ENCODE measurements around the gene TMEM150C.

DNA sequence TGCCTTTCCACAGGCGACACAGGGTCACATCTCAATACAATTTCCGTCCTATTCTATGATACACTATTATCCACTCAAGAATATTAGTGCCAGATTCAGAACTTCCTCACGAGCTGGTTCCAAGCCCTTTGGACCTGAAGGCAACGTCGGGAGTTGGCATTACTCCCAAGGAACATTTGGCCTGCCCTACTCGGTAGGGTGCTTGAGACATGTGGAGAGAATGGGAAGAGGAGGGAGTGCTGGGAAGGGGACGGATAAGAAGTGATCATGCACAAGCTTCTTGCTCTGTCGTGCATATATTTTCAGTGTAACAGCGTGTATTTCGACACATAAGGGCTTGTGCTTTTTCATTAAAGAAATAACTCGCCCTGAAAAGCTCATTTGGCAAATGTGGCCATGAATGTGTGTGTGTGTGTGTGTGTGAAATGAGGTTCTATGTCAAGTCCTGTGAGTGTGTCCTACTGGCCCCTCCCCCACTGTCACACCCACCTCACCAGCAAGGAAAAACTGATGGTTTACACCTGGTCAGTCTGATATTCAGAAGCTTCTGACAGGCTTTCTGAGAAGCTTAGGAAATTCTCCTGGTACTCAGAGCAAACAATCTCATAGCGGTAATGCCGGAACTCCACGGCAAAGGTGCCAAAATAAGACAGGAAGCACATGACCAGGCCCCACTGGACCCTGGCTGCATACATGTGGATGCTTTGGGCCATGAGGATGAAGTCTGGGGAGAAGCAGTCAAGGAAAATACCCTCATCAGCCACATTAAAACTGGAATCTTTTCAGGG lies 76.6 kb downstream of the TMEM150C start:
- no peak for TF ChIP-seq RAD21 (conservative IDR thresholded peaks at IDR 0.05 in 1 of 2, IDR thresholded peaks at IDR 0.05 in 1 of 2)
- TF ChIP-seq EHMT2 (IDR thresholded peaks at IDR 0.05; ENCODE audit: low read depth): no peak
- TF ChIP-seq EP300 (IDR thresholded peaks at IDR 0.05): no peak
- TF ChIP-seq RCOR1 (IDR thresholded peaks at IDR 0.05; ENCODE audit: low read depth, low read length): no peak

All from A549 (cell line).